Right hindlimb (tissue), 1 donor: ENCODE results near the gene HMHB1.

Experiments
- DNase-seq: peaks from one replicate; pipeline ENCODE4 v3.0.0-alpha.2; 2018

HMHB1 gene

DNA sequence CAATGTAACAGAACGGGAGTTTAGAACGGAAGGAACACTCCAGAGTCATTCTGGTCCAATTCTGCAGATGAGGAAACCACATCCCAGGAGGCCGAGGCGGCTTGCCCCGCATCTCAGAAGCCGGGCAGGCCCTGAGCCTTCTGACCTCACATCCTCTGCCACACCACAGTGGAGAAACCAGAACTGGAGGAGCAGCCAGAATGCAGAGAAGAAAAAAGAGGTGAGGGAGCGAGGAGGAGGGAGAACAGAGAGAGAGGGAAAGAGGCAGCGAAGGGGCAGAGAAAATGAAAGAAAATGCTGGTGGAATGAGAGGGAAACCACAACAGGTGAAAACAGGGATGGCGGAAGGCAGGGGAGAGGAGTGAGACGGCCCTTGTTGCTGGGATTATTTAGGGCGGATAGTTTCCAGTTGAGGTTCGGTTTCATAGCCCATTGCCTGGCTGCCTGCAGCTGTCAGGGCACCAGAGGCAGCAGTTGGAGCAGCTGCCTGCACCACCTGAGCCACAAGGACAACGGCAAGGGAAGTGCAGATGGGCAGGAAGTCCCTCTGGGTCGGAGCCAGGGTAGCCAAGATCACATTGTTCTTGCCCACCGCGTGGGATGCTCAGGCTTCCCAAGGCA, at the start of gene HMHB1:
HMHB1 (plus strand) TSS at position 77 of the 621 bp plus-strand sequence.
- no peak for DNase-seq

DNA sequence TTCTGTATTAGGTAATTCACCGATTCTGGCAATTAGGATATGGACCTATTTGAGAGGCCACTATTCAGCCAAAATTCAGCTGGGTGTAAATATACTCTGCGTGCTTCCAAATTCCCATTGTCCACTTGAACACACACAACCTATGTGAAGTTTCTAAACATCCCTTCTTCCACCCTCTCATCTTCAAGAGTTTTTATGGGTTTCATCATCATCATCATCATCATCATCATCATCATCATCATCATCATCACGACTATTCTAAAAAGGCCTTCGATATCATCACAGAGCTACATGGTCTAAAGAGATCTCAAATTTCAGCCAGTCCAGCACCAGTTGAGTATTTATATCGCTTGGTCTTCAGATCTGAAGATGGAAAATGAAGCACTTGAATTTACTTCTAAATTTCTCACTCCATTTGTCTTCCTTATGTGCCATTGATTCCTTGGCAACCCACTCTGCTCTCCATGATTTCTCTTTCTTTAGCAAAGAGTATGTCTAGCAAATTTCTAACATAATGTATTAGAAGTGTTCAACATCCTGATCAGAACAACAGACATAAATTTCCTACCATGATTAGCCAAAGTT, 49.2 kb upstream of the HMHB1 start:
- no peak for DNase-seq

DNA sequence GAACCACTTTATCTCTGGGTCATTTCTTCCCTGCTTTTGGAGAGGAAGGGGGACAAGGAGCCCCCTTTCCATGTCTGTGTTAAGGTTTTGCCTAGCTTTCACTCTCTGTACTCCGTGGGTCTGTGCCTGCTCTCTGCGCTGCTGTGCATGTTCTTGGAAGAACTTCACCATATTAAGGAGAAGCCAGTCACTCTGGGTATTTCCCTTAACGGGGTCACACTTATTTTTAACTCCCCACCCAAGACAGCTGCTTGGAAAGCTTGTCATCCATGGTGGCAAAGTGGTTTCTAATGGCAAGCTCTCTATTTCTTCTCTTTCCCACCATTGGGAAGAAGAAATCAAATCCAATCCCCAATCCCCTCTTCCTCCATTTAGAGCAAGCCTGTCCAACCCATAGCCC, 44.8 kb upstream of the HMHB1 start:
- DNase-seq, result no peak

GRCh38 chr5:143769026-143769786, 42.8 kb upstream of the HMHB1 start:
- no peak for DNase-seq

DNA sequence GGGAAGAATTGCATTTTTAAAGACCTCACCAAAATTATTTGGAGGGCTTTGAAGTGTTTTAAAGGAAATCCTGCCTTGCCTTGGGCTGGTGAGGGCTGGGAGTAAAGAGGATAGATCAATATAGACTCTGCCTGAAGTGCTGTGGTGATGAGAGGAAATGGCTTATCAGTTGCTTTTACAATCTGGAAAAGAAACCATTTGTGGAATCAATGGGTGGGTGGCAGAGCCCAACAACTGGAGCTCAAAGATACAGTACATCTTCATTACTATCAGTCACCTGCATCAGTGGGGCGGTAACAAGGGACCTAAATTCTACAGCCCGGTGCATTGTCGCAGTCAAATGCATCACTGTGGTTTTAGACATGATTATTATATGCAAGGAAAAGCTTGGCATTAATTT, 41.5 kb upstream of the HMHB1 start:
- no peak for DNase-seq

DNA sequence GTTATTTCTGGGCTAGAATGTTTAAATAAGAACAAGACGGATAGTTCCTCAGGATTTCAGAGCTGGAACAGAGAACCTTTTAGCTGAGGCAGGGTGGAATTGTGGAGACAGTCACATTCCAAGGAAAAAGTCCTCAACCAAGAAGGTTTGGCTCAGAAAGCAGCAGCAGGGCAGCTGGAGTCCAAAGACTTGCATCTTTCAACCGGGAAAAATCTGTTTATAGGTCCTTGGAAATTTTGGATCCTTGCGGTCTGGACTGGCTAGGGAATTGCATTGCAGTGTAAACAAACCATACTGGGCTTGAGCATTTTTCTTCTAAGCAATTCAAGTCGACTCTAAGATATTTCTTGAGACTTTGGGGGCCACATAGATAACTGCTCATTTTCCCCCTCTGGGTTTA, 40.8 kb upstream of the HMHB1 start:
- DNase-seq, result peak; percentile 60

DNA sequence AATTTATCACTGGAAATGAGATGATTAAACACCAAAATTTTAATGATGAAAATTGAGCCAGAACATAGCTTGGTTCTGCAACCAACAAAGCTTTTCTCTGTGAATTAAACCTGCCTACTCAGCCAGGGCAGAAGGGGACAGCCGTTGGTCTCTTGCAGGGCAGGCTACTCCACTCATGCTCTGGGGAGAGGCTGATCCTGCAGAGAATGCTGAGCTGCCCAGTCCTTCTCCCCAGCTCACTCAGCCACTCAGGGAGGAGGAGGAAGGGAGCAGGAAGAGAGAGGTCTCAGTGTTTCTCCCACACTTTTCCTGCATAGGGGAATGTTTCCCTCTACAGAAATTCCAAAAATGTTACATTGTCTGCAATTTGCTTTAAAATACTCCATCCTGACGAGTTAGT, 40.4 kb upstream of the HMHB1 start:
- DNase-seq, result no peak

DNA sequence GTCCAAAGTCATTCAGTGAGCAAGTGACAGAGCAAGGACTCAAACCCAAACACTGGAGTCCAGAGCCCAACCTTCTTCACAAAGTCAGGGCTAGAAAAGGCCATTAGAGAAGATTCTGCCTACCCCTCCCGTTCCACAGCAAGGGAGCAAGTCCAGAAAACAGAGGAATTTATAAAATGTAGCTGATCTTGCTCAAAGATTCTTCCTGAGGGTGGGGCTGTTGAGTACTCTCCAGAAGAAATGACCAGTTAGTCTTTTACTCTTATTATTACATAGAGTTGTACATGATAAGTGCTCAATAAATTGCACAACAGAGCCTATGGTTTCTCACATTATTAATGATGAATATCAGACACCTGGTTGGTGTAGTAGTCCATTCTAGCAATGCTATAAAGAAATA, 39.3 kb upstream of the HMHB1 start:
- no peak for DNase-seq

DNA sequence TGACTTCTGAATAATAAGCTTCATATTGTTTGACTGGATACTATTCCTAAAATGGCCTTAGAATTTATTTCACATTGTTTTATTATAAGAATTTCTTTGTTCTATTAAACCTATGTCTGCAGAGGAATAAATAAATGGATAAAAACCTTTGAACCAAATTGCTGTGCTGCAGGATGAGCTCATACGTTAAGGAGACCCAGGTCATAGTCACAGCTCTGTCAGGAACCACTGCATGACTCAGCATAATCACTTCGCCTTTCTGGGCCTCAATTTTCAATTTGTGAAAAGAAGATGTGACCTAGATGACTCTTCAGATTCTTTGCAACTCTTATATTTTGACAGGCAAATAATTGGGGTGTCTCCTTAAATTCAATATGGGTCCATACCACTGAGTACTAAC, 36.7 kb upstream of the HMHB1 start:
- DNase-seq, result no peak

DNA sequence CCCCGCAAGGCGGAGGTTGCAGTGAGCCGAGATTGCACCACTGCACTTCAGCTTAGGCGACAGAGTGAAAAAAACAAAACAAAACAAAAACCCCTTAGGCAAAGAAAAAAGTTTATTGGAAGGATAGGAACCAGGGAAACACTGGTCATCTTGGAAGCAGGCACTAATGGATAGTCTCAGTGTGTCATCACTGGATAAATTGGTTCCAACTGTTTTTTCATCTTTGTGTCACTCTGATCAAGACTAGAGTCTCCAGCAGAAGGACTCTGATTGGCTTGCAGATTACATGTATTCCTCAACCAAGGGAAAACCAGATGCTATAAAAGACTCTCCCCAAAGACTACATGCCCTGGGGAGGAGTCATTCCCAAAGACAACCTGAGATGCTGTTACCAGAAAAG, 35.0 kb upstream of the HMHB1 start:
- DNase-seq, result no peak

GRCh38 chr5:143779506-143779905, 32.5 kb upstream of the HMHB1 start:
- DNase-seq, result no peak

GRCh38 chr5:143781993-143782520, 29.9 kb upstream of the HMHB1 start:
- no peak for DNase-seq

DNA sequence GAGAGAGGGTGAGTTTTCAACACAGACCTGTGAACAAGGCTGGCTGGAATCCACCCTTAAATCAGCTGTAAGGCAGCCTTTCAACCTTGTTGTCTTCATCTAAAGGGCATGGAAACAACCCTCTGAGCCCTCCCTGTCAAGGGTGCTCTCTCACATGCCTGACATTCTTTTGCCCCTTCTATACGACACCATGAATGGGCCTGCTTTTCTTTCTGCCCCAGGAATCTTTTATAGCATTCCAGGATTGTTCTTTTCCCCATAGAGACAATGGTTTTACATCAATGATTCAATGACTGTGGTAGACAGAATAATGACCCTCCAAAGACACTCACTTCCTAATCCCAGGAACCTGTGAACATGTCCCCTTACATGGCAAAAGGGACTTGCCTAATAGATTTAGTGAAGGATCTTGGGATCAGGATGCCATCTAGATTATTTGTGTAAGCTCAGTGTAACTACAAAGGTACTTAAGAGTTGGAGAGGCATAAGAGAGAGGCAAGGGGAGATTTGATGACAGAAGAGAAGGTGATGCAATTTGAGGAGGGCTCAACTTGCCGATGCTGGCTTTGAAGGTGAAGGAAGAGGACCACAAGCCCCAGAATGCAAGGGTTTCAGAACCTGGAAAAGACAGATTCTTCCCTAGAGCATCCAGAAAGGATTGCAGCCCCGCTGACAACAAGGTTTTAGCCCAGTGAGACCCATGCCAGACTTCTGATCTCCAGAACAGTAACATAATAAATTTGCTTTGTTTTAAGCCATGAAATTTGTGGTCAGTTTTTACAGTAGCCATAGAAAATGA, 29.2 kb upstream of the HMHB1 start:
- DNase-seq, result no peak

GRCh38 chr5:143788401-143788800, 23.6 kb upstream of the HMHB1 start:
- DNase-seq, result no peak

- no peak for DNase-seq
These were observed 21.4 kb upstream of the HMHB1 start for GRCh38 chr5:143790457-143791112.

DNA sequence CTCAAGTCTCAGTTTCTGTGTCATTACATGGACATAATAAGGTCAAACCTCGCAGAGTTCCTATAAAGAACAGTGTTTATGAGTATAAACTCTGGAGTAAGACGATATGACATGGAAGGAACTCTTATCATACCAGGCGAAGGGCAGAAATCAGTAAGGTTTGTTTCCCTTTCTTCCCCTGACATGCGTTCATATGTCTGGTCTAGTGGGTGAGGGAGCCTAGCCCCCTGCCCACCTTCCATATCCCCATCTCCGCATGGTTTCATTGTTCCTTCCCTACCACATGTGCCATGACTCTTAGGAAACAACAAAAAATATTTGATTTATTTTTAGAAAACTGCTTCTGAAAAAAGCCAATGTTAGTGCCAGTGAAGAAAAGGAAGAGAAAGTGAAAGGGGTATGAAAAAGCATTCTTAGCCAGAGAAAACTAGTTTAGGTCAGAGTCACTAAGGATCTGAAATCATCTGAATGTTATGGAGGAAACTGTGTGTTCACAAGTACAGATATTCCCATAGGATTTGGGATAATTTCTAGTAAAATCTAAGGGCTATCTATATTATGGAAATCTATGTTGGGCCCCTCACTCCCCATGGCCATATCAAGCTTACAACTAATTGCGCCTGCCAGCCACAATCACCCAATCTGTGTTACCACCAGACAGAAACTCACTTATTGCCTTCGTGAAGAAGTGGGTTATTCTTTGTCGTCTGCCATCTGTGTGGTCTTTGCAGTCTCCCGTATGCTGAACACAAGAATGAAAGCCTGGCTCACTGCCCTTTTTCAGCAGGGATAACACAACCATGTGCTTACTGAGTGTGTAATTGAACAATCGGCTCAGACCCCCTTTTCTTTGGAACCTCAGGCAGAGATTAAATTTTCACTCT, 19.9 kb upstream of the HMHB1 start:
- peak; percentile 53 for DNase-seq

DNA sequence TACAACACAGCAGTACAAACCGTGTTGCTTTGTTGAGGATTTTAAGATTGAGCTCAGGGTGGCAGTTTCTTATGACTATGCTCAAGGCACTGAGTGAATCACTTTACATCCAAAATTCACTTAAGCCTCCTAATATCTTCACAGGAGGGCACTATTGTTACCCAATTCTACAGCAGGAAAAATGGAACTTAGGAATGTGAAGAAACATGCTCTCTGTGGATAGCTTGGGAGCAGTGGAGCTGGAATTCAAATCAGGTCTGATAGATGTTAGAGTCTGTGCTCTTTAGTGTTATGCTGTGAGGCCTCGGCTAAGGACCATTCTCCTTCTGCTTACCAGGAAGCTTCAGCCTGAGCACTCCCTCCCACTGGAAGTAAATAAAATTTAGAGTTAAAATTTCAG, 18.7 kb upstream of the HMHB1 start:
- DNase-seq, result no peak

- DNase-seq, result no peak
These were observed 15.8 kb upstream of the HMHB1 start for GRCh38 chr5:143796125-143796524.

DNA sequence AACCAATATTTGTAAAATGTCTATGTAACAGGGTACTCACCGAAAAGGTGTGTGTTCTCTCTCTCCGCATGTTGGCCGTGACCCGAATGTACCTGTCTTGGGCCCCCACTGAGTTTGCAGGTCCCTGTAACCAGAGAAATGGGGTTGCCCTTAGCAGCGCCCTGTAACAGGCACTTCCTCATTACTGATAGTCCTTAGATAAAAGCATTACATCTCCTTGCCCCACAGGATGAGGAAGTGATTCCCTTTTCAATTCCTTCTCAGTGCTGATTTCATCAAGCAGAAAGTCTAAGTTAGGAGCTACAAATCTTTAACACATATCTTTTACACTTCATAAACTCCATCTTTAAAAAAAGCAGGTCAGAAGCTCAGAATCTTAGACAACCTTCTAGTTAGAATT, 15.2 kb upstream of the HMHB1 start:
- no peak for DNase-seq

DNA sequence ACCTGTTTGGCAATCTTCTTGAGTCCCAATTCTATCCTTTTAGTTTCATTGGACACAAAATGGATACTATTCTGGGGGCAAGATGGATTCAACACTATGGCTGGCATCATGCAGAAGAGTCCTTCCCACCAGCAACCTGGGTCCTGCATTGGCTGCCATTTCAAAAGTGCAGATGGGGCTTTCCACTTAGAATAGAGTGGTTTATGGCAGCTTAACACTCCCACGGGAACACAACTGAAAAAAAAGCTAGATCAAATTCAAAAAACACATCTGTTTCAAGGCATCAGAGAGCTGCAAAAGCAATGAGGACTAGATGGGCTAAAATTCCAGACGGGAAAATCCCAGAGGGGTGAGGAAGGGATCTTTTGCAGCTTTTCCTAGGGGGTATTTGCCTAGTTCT, 11.2 kb upstream of the HMHB1 start:
- no peak for DNase-seq

DNA sequence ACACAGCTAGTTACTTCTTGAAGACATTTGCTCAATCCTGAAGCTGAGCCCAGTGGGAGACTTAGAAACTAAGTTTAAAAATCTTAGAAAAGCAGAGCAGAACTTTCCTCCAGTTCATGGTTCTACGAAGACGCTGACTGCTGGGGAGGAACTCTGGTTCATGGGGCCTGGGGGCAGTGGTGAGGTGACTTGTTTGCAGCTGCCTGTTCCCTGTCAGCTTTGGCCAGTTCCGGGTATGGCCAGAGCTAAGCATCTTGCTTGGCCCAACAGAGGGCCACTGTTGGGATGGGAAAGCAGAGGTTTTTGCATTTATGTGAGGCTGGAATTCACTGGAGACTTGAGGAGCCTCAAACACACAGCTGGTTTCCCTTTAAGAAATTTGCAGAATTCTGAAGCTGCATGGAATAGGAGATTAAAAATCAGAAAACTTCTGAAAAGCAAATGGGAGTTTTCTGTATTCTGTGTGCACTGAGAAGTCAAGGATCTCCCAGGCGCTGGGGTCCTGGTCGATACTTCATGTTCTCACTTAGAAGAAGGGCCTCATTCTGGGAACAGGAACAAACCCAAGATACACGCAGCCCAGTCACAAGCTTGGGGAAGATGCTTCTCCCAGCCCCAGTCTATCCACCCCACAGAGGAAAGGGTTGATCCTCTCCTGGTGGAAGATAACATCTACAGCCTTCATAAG, 10.6 kb upstream of the HMHB1 start:
- no peak for DNase-seq
